Progenitor cell of endocrine pancreas (in vitro differentiated cells): ENCODE data around the gene ABCG5. TPM values are rescaled to one million over a fixed set of nuclear protein-coding genes. Genes with fewer than 3 reads are reported as not detected.

Experiments used
- DNase-seq: peaks from one replicate; pipeline ENCODE4 v3.0.0; 2021; ENCODE audit warnings: low spot score; ENCODE audit not compliant: unreplicated experiment
- H3K27ac Mint-ChIP-seq: 2 replicates; pipeline ENCODE4 v1.8.0; 2021; ENCODE audit warnings: mild to moderate bottlenecking, moderate library complexity, mixed read lengths
- H3K27me3 Mint-ChIP-seq: 2 replicates; pipeline ENCODE4 v1.8.0; 2021; ENCODE audit warnings: mixed read lengths
- H3K36me3 Mint-ChIP-seq: 2 replicates; pipeline ENCODE4 v1.8.0; 2022; ENCODE audit warnings: mixed read lengths; ENCODE audit not compliant: insufficient read depth
- H3K4me1 Mint-ChIP-seq: 2 replicates; pipeline ENCODE4 v1.8.0; 2021; ENCODE audit warnings: low read depth, mixed read lengths
- H3K4me3 Mint-ChIP-seq: 2 replicates; pipeline ENCODE4 v1.8.0; 2021; ENCODE audit warnings: low read depth, mild to moderate bottlenecking, moderate library complexity, mixed read lengths
- H3K9me3 Mint-ChIP-seq: 2 replicates; pipeline ENCODE4 v1.8.0; 2021; ENCODE audit warnings: low read depth, mixed read lengths
- total RNA-seq: library from RNA; stranded (reverse); gene quantifications from 2 replicates; pipeline ENCODE4 v1.2.1, GENCODE V29; 2021
- TF ChIP-seq, protein P1 (sequence below): fragments of 200-600 bp; sonication (generic); IDR thresholded peaks from one replicate; pipeline ENCODE4 v1.5.0; 2021; ENCODE audit warnings: antibody characterized with exemption, mild to moderate bottlenecking; ENCODE audit not compliant: unreplicated experiment

The ABCG5 gene
- total RNA-seq, 1 donor from 2014 or later, result not detected

GRCh38 chr2:43832457-43832856, 6.2 kb downstream of the ABCG5 start:
- TF ChIP-seq, protein P1, sequence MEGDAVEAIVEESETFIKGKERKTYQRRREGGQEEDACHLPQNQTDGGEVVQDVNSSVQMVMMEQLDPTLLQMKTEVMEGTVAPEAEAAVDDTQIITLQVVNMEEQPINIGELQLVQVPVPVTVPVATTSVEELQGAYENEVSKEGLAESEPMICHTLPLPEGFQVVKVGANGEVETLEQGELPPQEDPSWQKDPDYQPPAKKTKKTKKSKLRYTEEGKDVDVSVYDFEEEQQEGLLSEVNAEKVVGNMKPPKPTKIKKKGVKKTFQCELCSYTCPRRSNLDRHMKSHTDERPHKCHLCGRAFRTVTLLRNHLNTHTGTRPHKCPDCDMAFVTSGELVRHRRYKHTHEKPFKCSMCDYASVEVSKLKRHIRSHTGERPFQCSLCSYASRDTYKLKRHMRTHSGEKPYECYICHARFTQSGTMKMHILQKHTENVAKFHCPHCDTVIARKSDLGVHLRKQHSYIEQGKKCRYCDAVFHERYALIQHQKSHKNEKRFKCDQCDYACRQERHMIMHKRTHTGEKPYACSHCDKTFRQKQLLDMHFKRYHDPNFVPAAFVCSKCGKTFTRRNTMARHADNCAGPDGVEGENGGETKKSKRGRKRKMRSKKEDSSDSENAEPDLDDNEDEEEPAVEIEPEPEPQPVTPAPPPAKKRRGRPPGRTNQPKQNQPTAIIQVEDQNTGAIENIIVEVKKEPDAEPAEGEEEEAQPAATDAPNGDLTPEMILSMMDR, result no peak
- no peaks in the 10 kb centered on the region for H3K4me1 Mint-ChIP-seq
- no peaks in the 10 kb centered on the region for H3K9me3 Mint-ChIP-seq
- H3K36me3 Mint-ChIP-seq, result no peaks in the 10 kb centered on the region
- no peak for DNase-seq
- no peak overlapping the region for H3K4me3 Mint-ChIP-seq
- H3K27ac Mint-ChIP-seq, result no peak overlapping the region
- H3K27me3 Mint-ChIP-seq, result peaks cover 6% of the 10 kb centered on the region

- Mint-ChIP-seq H3K4me1 (no peaks in the 10 kb centered on the region), H3K36me3 (no peaks in the 10 kb centered on the region), H3K4me3 (no peak overlapping the region), H3K9me3 (no peaks in the 10 kb centered on the region), H3K27me3 (peaks cover 6% of the 10 kb centered on the region), H3K27ac (no peak overlapping the region)
- TF ChIP-seq, protein P1, result no peak
- DNase-seq, result no peak
These were observed 6.9 kb downstream of the ABCG5 start for GRCh38 chr2:43831543-43832294.

GRCh38 chr2:43826305-43827250, 12.1 kb downstream of the ABCG5 start:
- H3K27ac Mint-ChIP-seq, result no peak overlapping the region
- H3K27me3 Mint-ChIP-seq, result peaks cover 14% of the 10 kb centered on the region
- TF ChIP-seq, protein P1, result no peak
- no peaks in the 10 kb centered on the region for H3K4me1 Mint-ChIP-seq
- no peak for DNase-seq
- H3K9me3 Mint-ChIP-seq, result no peaks in the 10 kb centered on the region
- no peak overlapping the region for H3K4me3 Mint-ChIP-seq
- H3K36me3 Mint-ChIP-seq, result no peaks in the 10 kb centered on the region

DNA sequence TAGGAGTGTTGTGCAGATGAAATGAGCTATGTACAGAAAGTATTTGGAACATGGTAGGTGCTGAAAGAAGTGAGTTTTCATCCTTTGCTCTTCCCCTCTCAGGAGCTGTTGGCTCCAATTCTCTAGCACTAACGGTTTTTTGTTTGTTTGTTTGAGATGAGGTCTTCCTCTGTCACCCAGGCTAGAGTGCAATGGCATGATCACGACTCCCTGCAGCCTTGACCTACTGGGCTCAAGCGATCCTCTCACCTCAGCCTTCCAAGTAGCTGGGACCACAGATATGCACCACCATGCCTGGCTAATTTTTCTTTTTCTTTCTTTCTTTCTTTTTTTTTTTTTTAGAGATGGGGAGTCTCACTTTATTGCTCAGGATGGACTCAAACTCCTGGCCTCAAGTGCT, 12.8 kb downstream of the ABCG5 start:
- H3K27ac Mint-ChIP-seq, result no peak overlapping the region
- H3K36me3 Mint-ChIP-seq, result no peaks in the 10 kb centered on the region
- TF ChIP-seq, protein P1, result no peak

GRCh38 chr2:43824951-43825493, 13.6 kb downstream of the ABCG5 start:
- H3K27ac Mint-ChIP-seq, result no peak overlapping the region
- no peaks in the 10 kb centered on the region for H3K9me3 Mint-ChIP-seq
- H3K4me1 Mint-ChIP-seq, result no peaks in the 10 kb centered on the region
- peaks cover 13% of the 10 kb centered on the region for H3K27me3 Mint-ChIP-seq
- no peaks in the 10 kb centered on the region for H3K36me3 Mint-ChIP-seq
- no peak overlapping the region for H3K4me3 Mint-ChIP-seq
- TF ChIP-seq, protein P1, result no peak
- no peak for DNase-seq

More for the DNA sequence above, 12.8 kb downstream of the ABCG5 start:
- no peaks in the 10 kb centered on the region for H3K4me1 Mint-ChIP-seq
- no peak overlapping the region for H3K4me3 Mint-ChIP-seq
- peaks cover 14% of the 10 kb centered on the region for H3K27me3 Mint-ChIP-seq
- no peak for DNase-seq
- no peaks in the 10 kb centered on the region for H3K9me3 Mint-ChIP-seq
